Mesendoderm (in vitro differentiated cells): ENCODE measurements around the gene ST3GAL4.
"Not testable (repeated sequence)": the region's sequence is repeated elsewhere in the genome, so short reads cannot be mapped to it uniquely, and the experiment has no call there.

Experiments used
- DNase-seq: peaks from one replicate; pipeline ENCODE4 v3.0.0; 2013
- H2AK5ac ChIP-seq: 2 replicates; pipeline ENCODE4 v1.6.1; 2013; ENCODE audit warnings: low read length, inconsistent platforms
- H2BK120ac ChIP-seq: 2 replicates; pipeline ENCODE4 v1.6.1; 2013; ENCODE audit warnings: low read depth, mild to moderate bottlenecking, low read length, moderate library complexity, mixed read lengths
- H2BK15ac ChIP-seq: replicated peaks from 2 replicates; pipeline ENCODE4 v1.6.1; 2013; ENCODE audit warnings: low read depth, mild to moderate bottlenecking, moderate library complexity
- H2BK5ac ChIP-seq: 2 replicates; pipeline ENCODE4 v1.6.1; 2013; ENCODE audit warnings: low read length, inconsistent platforms
- H3K18ac ChIP-seq: 2 replicates; pipeline ENCODE4 v1.6.1; 2013; ENCODE audit warnings: mild to moderate bottlenecking, low read length, mixed read lengths
- H3K23ac ChIP-seq: one replicate; pipeline ENCODE4 v1.6.1; 2013; ENCODE audit warnings: low read length
- H3K27ac ChIP-seq: 2 replicates; pipeline ENCODE4 v1.5.1; 2013; ENCODE audit warnings: low read depth, mild to moderate bottlenecking, inconsistent platforms, low read length, moderate library complexity
- H3K27me3 ChIP-seq: 2 replicates; pipeline ENCODE4 v1.6.1; 2013; ENCODE audit warnings: low read length, control low read depth, mild to moderate bottlenecking, inconsistent platforms; ENCODE audit not compliant: insufficient read depth, poor library complexity
- H3K36me3 ChIP-seq: 2 replicates; pipeline ENCODE4 v1.6.1; 2013; ENCODE audit warnings: low read length, inconsistent platforms; ENCODE audit not compliant: control insufficient read depth, insufficient read depth
- H3K4ac ChIP-seq: one replicate; pipeline ENCODE4 v1.6.1; 2013; ENCODE audit warnings: low read depth, mild to moderate bottlenecking, low read length, moderate library complexity
- H3K4me1 ChIP-seq: 2 replicates; pipeline ENCODE4 v1.6.1; 2013; ENCODE audit warnings: low read depth, low read length, inconsistent platforms; ENCODE audit not compliant: control insufficient read depth
- H3K4me2 ChIP-seq: 2 replicates; pipeline ENCODE4 v1.6.1; 2013; ENCODE audit warnings: low read length
- H3K4me3 ChIP-seq: 2 replicates; pipeline ENCODE4 v1.5.1; 2013; ENCODE audit warnings: mild to moderate bottlenecking, low read length
- H3K56ac ChIP-seq: one replicate; pipeline ENCODE4 v1.6.1; 2013; ENCODE audit warnings: low read length
- H3K79me1 ChIP-seq: 2 replicates; pipeline ENCODE4 v1.6.1; 2013; ENCODE audit warnings: low read length, inconsistent platforms
- H3K79me2 ChIP-seq: 2 replicates; pipeline ENCODE4 v1.6.1; 2013; ENCODE audit warnings: mild to moderate bottlenecking, low read length; ENCODE audit not compliant: control insufficient read depth, insufficient read depth
- H3K9ac ChIP-seq: 2 replicates; pipeline ENCODE4 v1.6.1; 2013; ENCODE audit warnings: low read length, inconsistent platforms
- H4K5ac ChIP-seq: one replicate; pipeline ENCODE4 v1.6.1; 2013; ENCODE audit warnings: low read length
- H4K8ac ChIP-seq: one replicate; pipeline ENCODE4 v1.6.1; 2013; ENCODE audit warnings: low read depth, mild to moderate bottlenecking, control low read depth, low read length, moderate library complexity
- WGBS: extraction: QIAGEN DNeasy Blood & Tissue Kit; methylation state at CpG from one replicate; pipeline ENCODE4 v1.1.7; 2013; ENCODE audit warnings: low lambda C conversion rate, missing lambda C conversion rate; ENCODE audit not compliant: insufficient coverage; ENCODE audit errors: extremely low coverage; 5-methylcytosine and 5-hydroxymethylcytosine counted together

Gene ST3GAL4

DNA sequence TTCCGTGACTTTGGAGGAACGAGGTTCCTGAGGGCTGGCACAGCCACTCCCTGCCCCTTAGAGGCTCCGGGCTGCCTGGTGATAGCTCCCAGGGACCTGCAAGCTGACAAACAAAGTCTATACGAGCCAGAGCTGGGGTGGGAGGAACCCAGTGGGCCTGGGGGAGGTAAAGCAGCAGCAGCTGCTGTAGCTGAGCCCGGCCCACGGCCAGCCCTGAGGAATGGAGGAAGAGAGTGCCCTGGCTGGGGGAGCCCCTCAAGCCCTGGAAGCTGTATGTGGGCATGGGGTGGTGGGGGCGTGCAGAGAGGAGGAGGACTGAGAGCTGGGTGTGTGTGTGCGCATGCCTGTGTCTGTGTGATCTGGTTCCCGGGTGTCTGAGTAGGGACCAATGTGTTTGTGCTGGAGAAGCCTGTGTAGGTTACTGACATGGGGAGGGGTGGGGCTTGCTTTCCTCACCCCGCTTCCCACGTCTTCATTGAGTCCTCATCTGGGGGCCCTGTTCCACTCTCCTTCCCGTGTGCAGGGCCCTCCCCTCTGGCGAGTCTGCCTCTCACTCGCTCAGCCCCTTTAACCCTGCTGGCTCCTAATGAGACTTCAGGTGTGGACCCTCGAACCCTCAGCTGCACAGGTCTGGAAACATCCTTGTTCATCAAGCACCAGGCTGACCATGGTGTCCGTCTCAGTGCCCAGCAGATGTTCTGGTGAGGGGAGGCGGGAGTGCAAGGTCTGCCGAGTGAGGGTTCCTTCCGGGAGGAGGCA, 10.8 kb downstream of the ST3GAL4 start:
- Histone ChIP-seq H3K79me1 (peaks cover 7% of the 10 kb centered on the region), H3K18ac (no peak overlapping the region), H2BK15ac (no peak overlapping the region), H3K4me2 (no peak overlapping the region), H3K9ac (peak overlapping the region; percentile 34), H3K56ac (peak overlapping the region; percentile 60), H3K4ac (no peak overlapping the region), H3K36me3 (no peaks in the 10 kb centered on the region), H3K79me2 (no peaks in the 10 kb centered on the region), H3K4me1 (peaks cover 5% of the 10 kb centered on the region), H2BK5ac (no peak overlapping the region), H2AK5ac (peak overlapping the region; percentile 90), H4K5ac (no peak overlapping the region), H4K8ac (no peak overlapping the region), H3K4me3 (no peak overlapping the region), H3K23ac (peak overlapping the region; percentile 45), H3K27ac (no peak overlapping the region), H3K27me3 (no peaks in the 10 kb centered on the region), H2BK120ac (no peak overlapping the region)
- no CpG with 5 or more reads among the region's 19 CpGs for WGBS
- DNase-seq = no peak

DNA sequence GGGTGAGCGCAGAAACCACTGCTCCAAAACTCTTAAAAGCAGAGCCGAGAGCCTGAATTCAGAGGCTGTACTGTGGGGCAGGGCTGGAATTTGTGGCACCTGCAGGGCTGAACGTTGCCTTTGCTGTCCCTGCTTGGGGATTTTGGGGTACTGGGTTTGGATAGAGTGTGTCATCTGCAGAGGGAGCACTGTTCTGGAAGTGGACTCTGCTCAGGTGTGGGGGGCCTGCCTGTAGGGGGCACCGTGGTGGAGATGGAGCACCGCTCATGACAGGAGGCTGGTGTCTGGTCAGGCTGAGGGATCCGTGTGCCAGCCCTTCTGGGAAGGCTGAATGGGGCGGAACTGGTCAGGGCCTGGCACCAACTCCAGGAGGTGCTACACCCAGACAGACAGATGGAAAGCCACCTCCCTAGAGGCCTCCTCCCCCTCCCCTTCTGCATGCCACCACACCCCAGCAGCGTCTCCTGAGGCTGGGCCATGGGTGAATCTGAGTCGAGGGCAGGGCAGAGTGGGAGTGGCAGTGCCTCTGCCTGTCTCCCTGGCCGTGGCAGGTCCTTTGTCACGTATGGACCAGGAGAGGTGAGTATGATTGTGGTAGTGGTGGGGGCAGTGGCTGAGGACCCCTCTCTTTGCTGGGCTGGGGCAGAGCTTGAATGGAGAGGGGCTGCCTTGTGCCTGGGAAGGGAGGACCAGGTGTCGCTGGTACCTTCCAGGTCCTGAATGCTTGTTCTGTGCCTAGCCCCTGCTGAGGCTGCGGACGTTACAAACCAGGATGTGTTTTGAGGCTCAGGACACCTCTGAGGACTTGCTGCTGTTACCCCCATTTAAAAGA, 11.6 kb downstream of the ST3GAL4 start:
- H3K36me3 ChIP-seq = not testable (repeated sequence)

DNA sequence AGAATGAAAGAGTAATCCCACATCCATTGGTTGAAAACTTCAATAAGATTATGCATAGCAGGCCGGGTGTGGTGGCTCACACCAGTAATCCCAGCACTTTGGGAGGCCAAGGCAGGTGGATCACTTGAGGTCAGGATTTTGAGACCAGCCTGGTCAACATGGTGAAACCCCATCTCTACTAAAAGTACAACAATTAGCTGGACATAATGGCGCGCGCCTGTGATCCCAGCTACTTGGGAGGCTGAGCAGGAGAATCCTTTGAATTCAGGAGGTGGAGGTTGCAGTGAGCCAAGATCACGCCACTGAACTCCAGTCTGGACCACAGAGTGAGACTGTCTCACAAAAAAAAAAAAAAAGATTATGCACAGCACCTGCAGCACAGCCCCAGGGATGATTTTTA, 12.3 kb downstream of the ST3GAL4 start:
- H3K56ac ChIP-seq, H3K79me2 ChIP-seq, DNase-seq, H3K4me3 ChIP-seq, H2BK15ac ChIP-seq, H2BK5ac ChIP-seq, H3K23ac ChIP-seq, H3K27me3 ChIP-seq, H3K4ac ChIP-seq, H4K5ac ChIP-seq, H3K79me1 ChIP-seq, H3K36me3 ChIP-seq, H3K27ac ChIP-seq, H3K4me2 ChIP-seq, H3K9ac ChIP-seq, H4K8ac ChIP-seq, H3K18ac ChIP-seq, H3K4me1 ChIP-seq, H2BK120ac ChIP-seq, H2AK5ac ChIP-seq: not testable (repeated sequence)
- WGBS = no CpG with 5 or more reads among the region's 5 CpGs

More for the DNA sequence above, 11.6 kb downstream of the ST3GAL4 start:
- not testable (repeated sequence) for H3K4me2 ChIP-seq, H3K18ac ChIP-seq, H3K79me1 ChIP-seq, H2BK5ac ChIP-seq, H3K4me1 ChIP-seq, H4K8ac ChIP-seq, H3K9ac ChIP-seq, H2BK15ac ChIP-seq, H3K27ac ChIP-seq, H4K5ac ChIP-seq, H3K4ac ChIP-seq, H3K4me3 ChIP-seq, H2AK5ac ChIP-seq, DNase-seq, H3K79me2 ChIP-seq, H3K27me3 ChIP-seq, H2BK120ac ChIP-seq
- no CpG with 5 or more reads among the region's 14 CpGs for WGBS
- H3K23ac ChIP-seq = peak overlapping the region; percentile 45
- peak overlapping the region; percentile 60 for H3K56ac ChIP-seq

DNA sequence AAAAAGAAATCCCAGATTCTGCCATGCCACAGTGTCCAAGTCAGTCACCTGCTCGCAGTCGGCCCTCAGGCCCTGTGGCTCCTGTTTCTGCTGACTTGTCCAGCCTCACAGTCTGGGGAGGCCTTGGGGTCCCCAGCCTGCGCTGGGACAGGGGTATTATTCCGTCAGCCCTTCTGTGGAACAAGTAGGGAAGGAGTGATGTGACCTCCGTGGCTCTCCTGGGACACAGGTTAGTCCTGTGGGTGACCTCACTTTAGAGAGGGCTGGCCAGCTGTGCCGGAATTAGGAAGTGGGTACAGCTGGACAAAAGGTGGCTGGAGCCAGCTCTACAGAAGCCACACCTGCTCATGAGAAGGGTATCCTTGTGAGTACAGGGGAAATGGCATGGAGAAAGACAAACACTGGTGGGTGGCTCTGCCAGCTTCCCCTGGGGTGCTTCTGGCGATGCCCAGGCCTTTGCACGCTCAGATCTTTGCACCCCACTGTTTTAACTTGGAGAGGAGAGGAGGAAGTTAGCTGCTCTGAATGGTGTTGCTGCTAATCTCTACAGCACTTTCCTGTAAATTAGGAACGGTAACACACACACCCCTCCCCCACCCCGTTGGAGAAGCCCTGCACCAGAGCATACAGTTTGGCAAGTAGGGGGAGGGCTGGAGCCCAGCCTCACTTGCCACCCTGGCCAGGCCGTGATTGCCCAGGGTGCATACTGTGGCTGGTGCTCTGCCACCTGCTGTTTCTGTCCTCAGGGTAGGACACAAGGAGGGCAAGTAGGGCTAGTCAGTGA, 13.0 kb downstream of the ST3GAL4 start:
- not testable (repeated sequence) for H4K8ac ChIP-seq, H3K4me3 ChIP-seq, H2BK120ac ChIP-seq, H3K36me3 ChIP-seq, H3K27me3 ChIP-seq, H3K79me1 ChIP-seq, H4K5ac ChIP-seq, H3K4ac ChIP-seq, H3K27ac ChIP-seq, H3K9ac ChIP-seq, H3K4me2 ChIP-seq, H3K4me1 ChIP-seq, H3K79me2 ChIP-seq, H2AK5ac ChIP-seq, H2BK5ac ChIP-seq, H2BK15ac ChIP-seq, H3K18ac ChIP-seq
- Histone ChIP-seq H3K56ac (peak overlapping the region; percentile 15), H3K23ac (peak overlapping the region; percentile 24)
- WGBS = no CpG with 5 or more reads among the region's 11 CpGs
- DNase-seq = peak; percentile 60

DNA sequence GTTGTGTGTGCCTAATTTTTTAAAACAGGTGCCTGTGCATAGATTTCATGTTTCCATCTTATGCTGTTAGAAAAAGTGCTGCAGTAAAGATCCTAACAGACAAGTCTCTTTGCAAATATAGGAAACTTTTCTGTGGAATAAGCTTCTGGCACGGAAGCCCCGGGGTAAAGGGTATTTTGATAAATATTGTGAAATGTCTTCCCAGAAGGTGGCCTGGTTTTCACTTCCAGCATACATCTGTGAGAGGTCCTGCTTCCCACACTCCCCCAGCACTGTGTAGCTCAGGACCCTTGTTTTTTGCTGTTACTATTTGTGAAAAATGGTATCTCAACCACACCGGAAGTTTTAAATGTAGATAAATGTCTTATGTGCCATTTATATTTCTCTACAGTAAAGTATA, 14.5 kb downstream of the ST3GAL4 start:
- Histone ChIP-seq H3K36me3 (no peaks in the 10 kb centered on the region), H3K4me2 (no peak overlapping the region), H3K56ac (no peak overlapping the region), H3K23ac (no peak overlapping the region), H3K79me1 (peaks cover 8% of the 10 kb centered on the region), H3K4me3 (no peak overlapping the region), H3K27ac (no peak overlapping the region), H2BK120ac (no peak overlapping the region), H4K5ac (no peak overlapping the region), H2BK15ac (no peak overlapping the region), H3K18ac (no peak overlapping the region), H3K4ac (no peak overlapping the region), H2AK5ac (no peak overlapping the region), H4K8ac (no peak overlapping the region), H3K9ac (no peak overlapping the region), H2BK5ac (no peak overlapping the region), H3K4me1 (peaks cover 7% of the 10 kb centered on the region), H3K79me2 (no peaks in the 10 kb centered on the region), H3K27me3 (no peaks in the 10 kb centered on the region)
- WGBS = no CpG with 5 or more reads among the region's 3 CpGs
- no peak for DNase-seq
